Stimulated activated CD4-positive, alpha-beta T cell treated with anti-CD3 and anti-CD28 coated beads, TNF-alpha, amount 100 ng/mL, for 4 hours (primary cell): ENCODE data around the gene ADCY10.
"Not testable (repeated sequence)": the region's sequence is repeated elsewhere in the genome, so short reads cannot be mapped to it uniquely, and the experiment has no call there.

Experiments used
- DNase-seq, 3 experiments: peaks; one replicate each; pipeline ENCODE4 v3.0.0-alpha.2; 2020; ENCODE audit warnings: low read depth in 3 of 3

ADCY10 gene, protein sequence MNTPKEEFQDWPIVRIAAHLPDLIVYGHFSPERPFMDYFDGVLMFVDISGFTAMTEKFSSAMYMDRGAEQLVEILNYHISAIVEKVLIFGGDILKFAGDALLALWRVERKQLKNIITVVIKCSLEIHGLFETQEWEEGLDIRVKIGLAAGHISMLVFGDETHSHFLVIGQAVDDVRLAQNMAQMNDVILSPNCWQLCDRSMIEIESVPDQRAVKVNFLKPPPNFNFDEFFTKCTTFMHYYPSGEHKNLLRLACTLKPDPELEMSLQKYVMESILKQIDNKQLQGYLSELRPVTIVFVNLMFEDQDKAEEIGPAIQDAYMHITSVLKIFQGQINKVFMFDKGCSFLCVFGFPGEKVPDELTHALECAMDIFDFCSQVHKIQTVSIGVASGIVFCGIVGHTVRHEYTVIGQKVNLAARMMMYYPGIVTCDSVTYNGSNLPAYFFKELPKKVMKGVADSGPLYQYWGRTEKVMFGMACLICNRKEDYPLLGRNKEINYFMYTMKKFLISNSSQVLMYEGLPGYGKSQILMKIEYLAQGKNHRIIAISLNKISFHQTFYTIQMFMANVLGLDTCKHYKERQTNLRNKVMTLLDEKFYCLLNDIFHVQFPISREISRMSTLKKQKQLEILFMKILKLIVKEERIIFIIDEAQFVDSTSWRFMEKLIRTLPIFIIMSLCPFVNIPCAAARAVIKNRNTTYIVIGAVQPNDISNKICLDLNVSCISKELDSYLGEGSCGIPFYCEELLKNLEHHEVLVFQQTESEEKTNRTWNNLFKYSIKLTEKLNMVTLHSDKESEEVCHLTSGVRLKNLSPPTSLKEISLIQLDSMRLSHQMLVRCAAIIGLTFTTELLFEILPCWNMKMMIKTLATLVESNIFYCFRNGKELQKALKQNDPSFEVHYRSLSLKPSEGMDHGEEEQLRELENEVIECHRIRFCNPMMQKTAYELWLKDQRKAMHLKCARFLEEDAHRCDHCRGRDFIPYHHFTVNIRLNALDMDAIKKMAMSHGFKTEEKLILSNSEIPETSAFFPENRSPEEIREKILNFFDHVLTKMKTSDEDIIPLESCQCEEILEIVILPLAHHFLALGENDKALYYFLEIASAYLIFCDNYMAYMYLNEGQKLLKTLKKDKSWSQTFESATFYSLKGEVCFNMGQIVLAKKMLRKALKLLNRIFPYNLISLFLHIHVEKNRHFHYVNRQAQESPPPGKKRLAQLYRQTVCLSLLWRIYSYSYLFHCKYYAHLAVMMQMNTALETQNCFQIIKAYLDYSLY (N-terminal part only)

DNA sequence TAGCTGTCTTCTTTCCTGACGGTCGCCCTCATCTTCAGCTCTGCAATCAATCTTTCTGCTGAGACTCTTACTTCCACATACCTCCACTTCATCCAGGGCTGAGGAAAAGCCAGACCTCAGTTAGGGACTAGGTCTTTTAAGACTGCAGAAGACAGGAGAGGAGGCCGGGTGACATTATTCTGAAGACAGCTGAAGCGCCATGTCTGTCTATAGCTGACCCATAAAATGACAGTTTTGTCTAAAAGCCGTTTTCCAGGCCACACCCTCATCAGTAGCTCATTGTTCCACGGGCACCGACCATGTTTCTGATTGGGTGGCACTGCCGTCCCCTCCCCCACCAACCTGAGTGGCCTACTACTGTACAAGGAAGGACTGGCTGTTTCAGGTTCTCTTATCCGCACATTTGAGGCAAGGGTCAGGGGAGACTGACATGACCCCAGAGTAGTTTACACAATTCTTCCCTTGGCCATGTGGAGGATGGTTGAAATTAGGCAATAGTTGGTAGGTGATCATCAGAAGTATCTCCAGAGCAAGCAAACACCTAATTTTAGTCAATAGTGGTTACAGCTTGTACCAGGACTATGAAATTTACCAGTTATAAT lies at the start of gene ADCY10:
Gene ADCY10 (minus strand): TSS at position 240 of the 602 bp plus-strand sequence. CDS start 8,994 bp downstream, outside the sequence.
- no peak for DNase-seq

DNA sequence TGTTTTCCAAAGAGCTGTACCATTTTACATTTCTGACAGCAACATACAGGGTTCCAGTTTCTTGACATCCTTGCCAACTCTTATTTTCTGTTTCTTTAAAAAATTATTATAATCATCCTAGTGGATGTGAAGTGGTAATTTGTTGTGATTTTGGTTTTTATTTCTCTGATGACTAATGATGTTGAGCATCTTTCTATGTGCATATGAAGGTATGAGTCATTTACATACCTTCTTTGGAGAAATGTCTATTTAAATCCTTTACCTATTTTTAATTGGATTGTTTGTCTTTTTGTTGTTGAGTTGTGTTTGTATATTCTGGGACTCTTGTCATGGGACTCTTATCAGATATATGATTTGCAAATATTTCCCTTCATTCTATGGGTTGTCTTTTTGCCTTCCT lies 43.8 kb upstream of the ADCY10 start:
- no peak for DNase-seq

DNA sequence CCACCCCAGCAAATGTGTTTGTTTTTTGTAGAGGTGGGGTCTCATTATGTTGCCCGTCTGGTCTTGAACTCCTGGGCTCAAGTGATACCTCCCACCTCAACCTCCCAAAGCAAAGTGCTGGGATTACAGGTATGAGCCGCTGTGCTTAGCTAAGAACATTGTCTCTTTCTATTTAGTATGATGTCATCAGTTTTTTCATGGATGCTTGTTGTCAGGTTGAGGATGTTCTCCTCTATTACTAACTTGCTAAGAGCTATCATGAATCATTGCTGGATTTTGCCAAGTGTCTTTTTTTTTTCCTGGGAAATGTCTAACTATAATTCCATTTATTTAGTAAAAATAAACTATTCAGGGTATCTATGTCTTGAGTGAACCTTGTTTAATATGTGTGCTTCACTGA lies 42.0 kb upstream of the ADCY10 start:
- DNase-seq: no peak

DNA sequence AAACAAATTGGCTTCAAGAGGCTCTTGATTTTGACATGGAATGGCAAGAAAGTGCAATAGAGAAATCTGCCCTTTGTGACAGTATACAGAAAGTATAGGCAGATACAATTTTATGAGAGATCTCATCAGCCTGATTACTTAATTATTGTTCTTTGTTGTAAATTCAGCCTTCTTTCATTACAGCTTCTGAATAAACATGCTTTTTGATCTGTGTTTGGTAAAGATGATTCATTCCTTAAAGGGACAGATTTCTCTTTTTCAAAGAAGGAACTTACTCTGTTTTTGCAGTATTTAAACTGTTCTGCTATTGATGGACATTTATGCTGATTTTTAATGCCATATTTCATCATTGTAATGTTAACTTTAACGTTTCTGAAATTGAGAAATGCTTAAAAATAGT lies 36.6 kb upstream of the ADCY10 start:
- DNase-seq: no peak

GRCh38 chr1:167949785-167950184 lies 35.9 kb upstream of the ADCY10 start:
- DNase-seq: no peak

DNA sequence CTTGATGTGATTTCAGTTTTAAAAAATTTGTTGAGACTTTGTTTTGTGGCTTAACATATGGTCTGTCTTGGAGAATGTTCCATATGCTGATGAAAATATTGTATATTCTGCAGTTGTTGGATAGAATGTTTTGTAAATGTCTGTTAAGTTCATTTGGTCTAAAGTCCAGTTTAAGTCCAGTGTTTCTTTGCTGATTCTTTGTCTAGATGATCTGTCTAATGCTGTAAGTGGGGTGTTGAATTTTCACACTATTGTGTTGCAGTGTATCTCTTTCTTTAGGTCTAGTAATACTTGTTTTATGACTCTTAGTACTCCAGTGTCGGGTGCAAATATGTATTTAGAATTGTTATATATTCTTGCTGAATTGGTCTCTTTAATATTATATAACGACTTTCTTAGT lies 33.8 kb upstream of the ADCY10 start:
- DNase-seq: no peak

DNA sequence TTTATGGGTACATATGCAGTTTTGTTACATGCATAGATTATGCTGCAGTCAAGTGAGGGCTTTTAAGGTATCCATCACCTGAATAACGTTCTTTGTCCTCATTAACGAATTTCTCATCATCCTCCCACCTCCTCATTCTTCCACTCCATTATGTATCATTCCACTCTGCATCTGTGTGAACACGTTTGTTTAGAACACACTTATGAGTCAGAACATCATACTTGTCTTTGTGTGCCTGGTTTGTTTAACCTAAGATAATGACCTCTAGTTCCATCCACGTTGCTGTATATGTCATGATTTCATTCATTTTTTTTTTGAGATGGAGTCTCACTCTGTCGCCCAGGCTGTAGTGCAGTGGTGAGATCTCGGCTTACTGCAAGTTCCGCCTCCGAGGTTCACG lies 29.6 kb upstream of the ADCY10 start:
- no peak for DNase-seq

DNA sequence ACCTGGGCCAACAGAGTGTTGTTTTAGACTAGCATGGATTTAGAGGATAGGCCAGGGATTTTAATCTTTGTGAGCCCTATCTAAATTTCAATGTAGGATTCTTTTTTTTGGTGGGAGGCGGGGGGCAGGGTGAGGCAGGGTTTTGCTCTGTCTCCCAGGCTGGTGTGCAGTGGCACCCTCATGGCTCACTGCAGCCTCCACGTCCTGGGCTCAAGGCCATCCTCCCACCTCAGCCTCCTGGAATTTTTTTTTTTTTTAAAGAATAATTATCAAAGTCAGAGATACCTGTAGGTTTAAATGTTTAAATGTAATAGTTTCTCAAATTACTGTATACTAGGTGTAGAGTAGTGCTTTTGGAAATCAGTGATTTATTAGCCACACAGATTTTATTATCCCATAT lies 26.3 kb upstream of the ADCY10 start:
- DNase-seq: no peak

- DNase-seq: no peak
These were observed 24.2 kb upstream of the ADCY10 start for GRCh38 chr1:167938080-167938636.

- no peak for DNase-seq
These were observed 23.7 kb upstream of the ADCY10 start for GRCh38 chr1:167937709-167938010.

- DNase-seq: peak; percentile 20 to 31 (median 27)
These were observed 23.2 kb upstream of the ADCY10 start, which contains the start of gene MPC2 for GRCh38 chr1:167936930-167937708. MPC2 (minus strand) TSS chr1:167937072; CDS start chr1:167935841, 1,231 bp downstream.

DNA sequence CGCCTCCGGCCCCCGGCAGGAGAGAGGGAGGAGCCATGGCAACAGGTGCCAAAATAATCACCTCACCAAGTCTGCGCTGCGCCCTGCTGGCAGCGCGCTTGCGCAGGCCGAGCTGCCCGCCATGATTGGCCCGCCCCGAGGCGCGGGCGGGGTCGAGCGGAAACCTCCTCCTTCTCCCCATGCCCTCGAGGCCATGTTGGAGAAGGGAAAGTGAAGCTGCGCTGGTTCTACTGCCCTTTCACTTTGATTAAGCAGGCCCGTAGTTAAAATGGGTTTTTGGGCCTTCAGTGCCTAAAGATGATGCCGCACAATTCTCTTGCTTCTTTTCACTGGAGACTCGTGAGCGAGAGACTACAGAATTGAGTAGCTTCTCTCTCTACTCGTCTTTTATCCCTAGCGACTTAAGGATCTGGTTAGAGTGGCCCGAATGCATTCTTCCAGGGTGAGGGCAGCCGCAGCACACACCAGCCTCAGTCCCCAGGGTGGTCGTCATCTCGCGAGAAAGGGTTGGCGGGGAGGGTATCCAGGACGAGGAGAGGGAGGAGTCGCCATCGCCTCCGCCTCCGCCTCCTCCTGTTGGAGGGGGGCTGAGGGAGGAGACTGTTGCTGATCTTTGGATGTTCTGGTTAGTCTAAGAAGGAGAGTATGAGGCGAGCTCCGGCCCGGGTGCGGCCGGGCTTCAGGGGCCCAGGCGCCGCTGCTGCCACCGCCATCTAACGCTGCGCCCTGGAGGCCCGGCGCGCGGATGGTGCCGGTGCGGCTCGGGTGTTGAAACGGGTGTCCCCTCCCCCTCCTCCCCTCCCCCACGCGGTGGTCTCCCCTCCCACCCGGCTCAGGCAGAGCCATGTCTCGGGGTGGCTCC lies 22.4 kb upstream of the ADCY10 start, which contains the start of gene DCAF6:
Gene DCAF6 (plus strand): TSS at position 616 of the 862 bp plus-strand sequence. CDS start 229 bp downstream, at position 845.
- peak; percentile 82 to 96 (median 96) for DNase-seq

DNA sequence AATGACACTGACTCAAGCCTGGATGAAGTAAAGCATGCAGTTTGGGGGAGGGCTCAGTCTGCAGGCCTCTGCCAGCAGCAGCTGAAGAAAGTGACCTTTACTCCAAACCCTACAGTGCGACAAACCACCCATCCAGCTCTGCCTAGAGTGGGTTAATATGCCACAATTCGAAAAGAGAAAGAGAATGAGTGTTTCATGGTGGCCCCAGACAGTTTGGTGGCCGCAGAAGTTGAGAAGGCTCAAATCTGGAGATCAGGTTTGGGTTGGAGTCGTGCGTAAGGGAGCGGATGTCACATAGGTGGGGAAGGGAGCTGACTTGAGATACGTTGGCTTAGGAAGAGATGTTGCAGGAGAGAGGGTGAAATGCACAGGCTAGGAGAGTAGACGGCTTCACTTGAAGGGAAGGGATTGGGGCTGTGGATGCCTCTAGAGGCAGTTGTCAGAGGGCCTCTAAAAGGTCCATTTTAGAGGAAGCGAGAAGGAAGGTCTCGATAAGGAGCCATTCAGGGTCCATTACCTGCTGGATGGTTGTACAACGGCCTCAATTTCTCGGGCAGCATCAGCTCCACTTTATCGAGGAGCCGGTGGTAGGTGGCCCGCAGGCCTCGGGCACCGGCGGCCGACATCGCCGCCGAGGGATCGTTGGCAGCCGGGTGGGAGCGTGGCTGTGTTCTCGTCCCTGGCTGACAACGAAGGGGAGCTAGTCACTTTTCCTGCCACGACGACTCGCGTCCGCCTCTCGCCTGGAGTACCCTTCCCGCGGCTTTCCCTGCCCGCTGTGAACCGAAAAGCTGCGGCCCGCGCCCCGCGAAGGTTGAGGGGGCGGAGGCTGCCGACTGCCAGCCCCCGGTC lies 21.5 kb upstream of the ADCY10 start:
- DNase-seq: peak in 2 of 3 experiments; percentile 1 to 10

DNA sequence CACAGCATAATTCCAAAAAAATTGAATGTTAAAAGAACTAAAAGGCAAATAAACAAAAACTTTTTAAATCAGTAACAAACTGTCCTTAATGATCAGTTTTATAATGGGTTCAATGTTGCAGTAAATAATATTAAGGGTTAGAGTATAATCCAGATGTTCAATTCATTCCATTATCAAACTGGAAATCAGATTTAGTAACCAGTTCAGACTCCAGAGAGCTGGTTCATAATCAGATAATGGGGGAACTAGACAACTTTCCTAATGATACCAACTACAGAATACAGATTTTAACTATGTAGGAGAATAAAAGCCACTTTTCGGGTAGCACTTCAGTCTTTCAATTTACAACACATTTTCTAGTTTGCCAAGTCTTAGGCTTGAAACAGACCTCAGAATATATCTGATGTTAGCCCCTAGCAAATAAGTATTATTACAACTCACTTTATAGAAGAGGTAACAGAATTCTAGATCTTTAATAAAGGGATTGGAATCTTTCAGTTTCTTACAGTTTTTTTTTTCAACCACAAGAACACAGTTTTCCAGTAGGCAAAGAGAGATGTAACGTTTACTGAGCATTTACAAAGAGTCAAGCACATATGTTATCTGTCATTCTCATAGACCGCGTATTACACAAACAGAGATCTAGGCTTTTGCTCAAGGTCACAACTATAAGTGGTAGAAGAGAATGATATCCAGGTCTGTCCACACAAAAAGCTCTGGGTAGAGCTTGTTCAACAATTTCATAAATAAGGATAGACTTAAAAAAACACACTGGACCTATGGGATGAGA lies 20.7 kb upstream of the ADCY10 start:
- DNase-seq: no peak

DNA sequence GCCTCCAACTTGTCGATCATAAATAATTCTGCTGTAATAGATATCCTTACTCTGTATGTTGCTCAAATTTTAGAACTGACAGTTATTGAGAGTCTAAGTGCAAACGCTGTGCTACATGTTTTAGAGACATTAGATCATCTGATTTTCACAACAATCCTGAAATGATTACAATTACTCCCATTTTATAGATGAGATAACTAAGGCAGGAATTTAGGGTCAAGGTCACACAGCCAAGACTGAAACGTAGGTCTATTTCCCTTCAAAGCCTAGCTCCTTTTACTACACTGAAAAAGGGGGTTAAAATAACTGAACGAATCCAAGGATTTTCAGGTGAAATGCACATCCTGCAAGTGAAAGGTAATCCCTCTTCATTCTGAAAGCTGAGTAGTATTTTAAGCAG lies 19.9 kb upstream of the ADCY10 start:
- no peak for DNase-seq

- DNase-seq: no peak
These were observed 15.8 kb upstream of the ADCY10 start for GRCh38 chr1:167929725-167930124.

- not testable (repeated sequence) for DNase-seq
These were observed 15.0 kb upstream of the ADCY10 start for GRCh38 chr1:167928919-167929318.

DNA sequence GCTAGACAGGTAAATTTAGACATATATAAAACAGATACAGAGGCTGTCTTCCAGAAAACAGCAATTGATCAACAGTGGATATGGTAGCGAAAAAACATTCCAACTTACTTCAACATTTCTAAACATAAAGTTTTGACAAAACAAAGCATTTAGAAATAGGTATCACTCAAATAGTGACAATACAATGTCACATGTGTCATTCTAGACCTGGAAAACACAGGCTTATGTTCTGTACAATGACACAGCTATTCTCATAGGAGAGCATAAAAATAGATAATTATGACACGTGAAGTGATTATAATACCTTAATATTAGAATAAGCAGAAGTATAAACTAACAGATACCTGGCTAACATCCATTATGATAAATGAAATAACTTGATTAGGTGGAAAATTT lies 14.5 kb upstream of the ADCY10 start:
- DNase-seq: no peak
